ENCODE data around the gene SNAP25. TPM values are rescaled to one million over a fixed set of nuclear protein-coding genes. Genes with fewer than 3 reads are reported as not detected.

The SNAP25 gene
- total RNA-seq, 4 donors from 2014 or later, result 0.47 to 5.5 (median 2.3) TPM

GRCh38 chr20:10324198-10324847 lies 105.7 kb downstream of the SNAP25 start:
- H3K4me1 ChIP-seq, result no peaks in the 10 kb centered on the region
- TF ChIP-seq, protein P1, sequence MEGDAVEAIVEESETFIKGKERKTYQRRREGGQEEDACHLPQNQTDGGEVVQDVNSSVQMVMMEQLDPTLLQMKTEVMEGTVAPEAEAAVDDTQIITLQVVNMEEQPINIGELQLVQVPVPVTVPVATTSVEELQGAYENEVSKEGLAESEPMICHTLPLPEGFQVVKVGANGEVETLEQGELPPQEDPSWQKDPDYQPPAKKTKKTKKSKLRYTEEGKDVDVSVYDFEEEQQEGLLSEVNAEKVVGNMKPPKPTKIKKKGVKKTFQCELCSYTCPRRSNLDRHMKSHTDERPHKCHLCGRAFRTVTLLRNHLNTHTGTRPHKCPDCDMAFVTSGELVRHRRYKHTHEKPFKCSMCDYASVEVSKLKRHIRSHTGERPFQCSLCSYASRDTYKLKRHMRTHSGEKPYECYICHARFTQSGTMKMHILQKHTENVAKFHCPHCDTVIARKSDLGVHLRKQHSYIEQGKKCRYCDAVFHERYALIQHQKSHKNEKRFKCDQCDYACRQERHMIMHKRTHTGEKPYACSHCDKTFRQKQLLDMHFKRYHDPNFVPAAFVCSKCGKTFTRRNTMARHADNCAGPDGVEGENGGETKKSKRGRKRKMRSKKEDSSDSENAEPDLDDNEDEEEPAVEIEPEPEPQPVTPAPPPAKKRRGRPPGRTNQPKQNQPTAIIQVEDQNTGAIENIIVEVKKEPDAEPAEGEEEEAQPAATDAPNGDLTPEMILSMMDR (IDR thresholded peaks at IDR 0.05), result no peak
- no peak for TF ChIP-seq POLR2A (IDR thresholded peaks at IDR 0.05)
- TF ChIP-seq EP300 (IDR thresholded peaks at IDR 0.05), result no peak
- no peak for TF ChIP-seq POLR2AphosphoS5 (IDR thresholded peaks at IDR 0.05)
- no peak for ATAC-seq
- H3K4me3 ChIP-seq, result no peak overlapping the region
- no peak overlapping the region for H3K27ac ChIP-seq
- H3K36me3 ChIP-seq, result no peaks in the 10 kb centered on the region
- peaks cover 0 to 4% (median 0%) of the 10 kb centered on the region in 3 donors for H3K9me3 ChIP-seq
- 69 to 79% methylated on average over 5 to 7 of the region's 8 CpGs for WGBS, 2 donors (ENCODE audit: low coverage in 1 of 2)
- H3K27me3 ChIP-seq, result no peaks in the 10 kb centered on the region

- Histone ChIP-seq H3K27me3 (no peaks in the 10 kb centered on the region), H3K4me3 (no peak overlapping the region), H3K9me3 (no peaks in the 10 kb centered on the region), H3K36me3 (no peaks in the 10 kb centered on the region), H3K27ac (no peak overlapping the region), H3K4me1 (no peaks in the 10 kb centered on the region)
- WGBS, 2 donors (ENCODE audit: low coverage in 1 of 2), result 78 to 88% methylated on average over 4 of the region's 4 CpGs
- TF ChIP-seq, protein P1 (IDR thresholded peaks at IDR 0.05), result no peak
- no peak for TF ChIP-seq POLR2AphosphoS5 (IDR thresholded peaks at IDR 0.05)
- TF ChIP-seq POLR2A (IDR thresholded peaks at IDR 0.05), result no peak
- TF ChIP-seq EP300 (IDR thresholded peaks at IDR 0.05), result no peak
- no peak for ATAC-seq
These were observed 110.2 kb downstream of the SNAP25 start for GRCh38 chr20:10328897-10329255.

- no peak overlapping the region for H3K27ac ChIP-seq
- no peaks in the 10 kb centered on the region for H3K36me3 ChIP-seq
- no peak for ATAC-seq
- no peaks in the 10 kb centered on the region for H3K4me1 ChIP-seq
- H3K4me3 ChIP-seq, result no peak overlapping the region
- no peaks in the 10 kb centered on the region for H3K27me3 ChIP-seq
- H3K9me3 ChIP-seq, result no peaks in the 10 kb centered on the region
- 84 to 86% methylated on average over 4 of the region's 4 CpGs for WGBS, 2 donors (ENCODE audit: low coverage in 1 of 2)
- no peak for TF ChIP-seq POLR2A (IDR thresholded peaks at IDR 0.05)
- no peak for TF ChIP-seq EP300 (IDR thresholded peaks at IDR 0.05)
- no peak for TF ChIP-seq POLR2AphosphoS5 (IDR thresholded peaks at IDR 0.05)
- TF ChIP-seq, protein P1 (IDR thresholded peaks at IDR 0.05), result no peak
These were observed 110.9 kb downstream of the SNAP25 start for GRCh38 chr20:10329387-10330005.

GRCh38 chr20:10330071-10330470 lies 111.4 kb downstream of the SNAP25 start:
- no peak overlapping the region for H3K27ac ChIP-seq
- H3K9me3 ChIP-seq, result no peaks in the 10 kb centered on the region
- H3K4me3 ChIP-seq, result no peak overlapping the region
- ATAC-seq, result no peak
- WGBS, 2 donors (ENCODE audit: low coverage in 1 of 2), result 66 to 78% methylated on average over 4 of the region's 4 CpGs
- H3K36me3 ChIP-seq, result no peaks in the 10 kb centered on the region
- no peaks in the 10 kb centered on the region for H3K27me3 ChIP-seq
- no peaks in the 10 kb centered on the region for H3K4me1 ChIP-seq
- TF ChIP-seq POLR2AphosphoS5 (IDR thresholded peaks at IDR 0.05) (no peak), EP300 (IDR thresholded peaks at IDR 0.05) (no peak), POLR2A (IDR thresholded peaks at IDR 0.05) (no peak)
- TF ChIP-seq, protein P1 (IDR thresholded peaks at IDR 0.05), result no peak
